Measurements from ENCODE around the gene TAC3. TPM values are rescaled to one million over a fixed set of nuclear protein-coding genes. Genes with fewer than 3 reads are reported as not detected.
"Not testable (repeated sequence)": the region's sequence is repeated elsewhere in the genome, so short reads cannot be mapped to it uniquely, and the experiment has no call there.

TAC3 gene
- total RNA-seq, 1 donor from 2014 or later, result 0.52 TPM

DNA sequence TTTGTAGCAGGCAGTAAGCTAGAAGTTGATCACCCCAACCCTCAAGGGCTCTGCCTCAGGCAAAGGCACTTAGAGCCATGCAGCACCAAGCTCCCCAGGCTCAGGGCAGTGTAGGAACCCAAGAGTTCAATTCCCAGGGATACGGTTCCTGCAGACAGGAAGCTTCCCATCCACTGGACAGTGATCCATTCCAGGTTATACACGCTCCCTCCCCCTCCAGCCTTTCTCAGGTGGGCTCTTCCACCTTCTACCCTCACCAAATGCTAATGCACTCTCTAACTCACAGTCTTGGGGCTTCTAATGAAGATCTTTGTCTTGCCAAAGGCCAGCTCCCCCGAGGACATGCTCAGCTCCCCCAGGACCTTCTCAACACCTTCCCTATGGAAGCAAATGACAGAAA is 20.9 kb upstream of the TAC3 start:
- no peak for DNase-seq (ENCODE audit: low spot score)

- no peak for DNase-seq (ENCODE audit: low spot score)
Measured at GRCh38 chr12:57033431-57033830, 17.1 kb upstream of the TAC3 start.

- DNase-seq (ENCODE audit: low spot score), result no peak
Measured at GRCh38 chr12:57031789-57032188, 15.5 kb upstream of the TAC3 start.

GRCh38 chr12:57031138-57031725 is 14.9 kb upstream of the TAC3 start:
- DNase-seq (ENCODE audit: low spot score), result no peak

DNA sequence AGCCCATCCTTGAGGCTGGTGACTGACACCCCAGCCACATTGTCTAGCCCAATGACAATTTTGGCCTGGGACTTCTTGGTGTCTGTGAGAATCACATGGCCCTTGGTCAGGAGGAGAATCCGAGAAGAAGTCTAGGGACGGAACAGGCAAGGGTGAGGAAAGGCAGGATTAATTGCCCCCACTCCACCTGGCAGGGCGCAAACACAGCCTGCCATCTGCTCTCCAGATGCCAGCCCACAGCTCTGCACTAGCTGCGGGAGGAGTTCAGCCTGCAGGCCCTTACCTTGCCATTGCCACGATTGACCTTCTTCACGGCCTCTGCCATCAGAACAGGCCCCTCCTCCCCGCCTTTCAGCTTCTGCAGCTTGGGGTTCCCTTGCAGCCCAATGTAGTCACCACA is 13.1 kb upstream of the TAC3 start:
- no peak for DNase-seq (ENCODE audit: low spot score)

DNA sequence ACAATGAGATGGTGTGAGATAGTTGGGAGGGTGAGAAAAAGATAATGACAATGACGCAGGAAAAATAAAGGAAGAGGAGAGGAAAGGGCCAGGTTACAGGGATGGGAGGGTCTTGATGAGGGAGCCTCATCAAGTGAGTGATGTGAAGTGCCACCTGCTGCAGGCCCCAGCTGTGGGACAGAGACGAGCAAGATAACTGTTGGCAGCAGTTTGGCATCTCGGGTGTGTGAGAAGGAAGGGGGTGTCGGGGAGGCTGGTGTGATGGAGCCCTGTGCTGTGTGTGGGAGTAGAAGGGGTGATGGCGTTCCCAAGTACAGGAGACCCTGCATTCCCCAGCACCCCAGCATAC is 11.4 kb upstream of the TAC3 start:
- DNase-seq (ENCODE audit: low spot score), result no peak

DNA sequence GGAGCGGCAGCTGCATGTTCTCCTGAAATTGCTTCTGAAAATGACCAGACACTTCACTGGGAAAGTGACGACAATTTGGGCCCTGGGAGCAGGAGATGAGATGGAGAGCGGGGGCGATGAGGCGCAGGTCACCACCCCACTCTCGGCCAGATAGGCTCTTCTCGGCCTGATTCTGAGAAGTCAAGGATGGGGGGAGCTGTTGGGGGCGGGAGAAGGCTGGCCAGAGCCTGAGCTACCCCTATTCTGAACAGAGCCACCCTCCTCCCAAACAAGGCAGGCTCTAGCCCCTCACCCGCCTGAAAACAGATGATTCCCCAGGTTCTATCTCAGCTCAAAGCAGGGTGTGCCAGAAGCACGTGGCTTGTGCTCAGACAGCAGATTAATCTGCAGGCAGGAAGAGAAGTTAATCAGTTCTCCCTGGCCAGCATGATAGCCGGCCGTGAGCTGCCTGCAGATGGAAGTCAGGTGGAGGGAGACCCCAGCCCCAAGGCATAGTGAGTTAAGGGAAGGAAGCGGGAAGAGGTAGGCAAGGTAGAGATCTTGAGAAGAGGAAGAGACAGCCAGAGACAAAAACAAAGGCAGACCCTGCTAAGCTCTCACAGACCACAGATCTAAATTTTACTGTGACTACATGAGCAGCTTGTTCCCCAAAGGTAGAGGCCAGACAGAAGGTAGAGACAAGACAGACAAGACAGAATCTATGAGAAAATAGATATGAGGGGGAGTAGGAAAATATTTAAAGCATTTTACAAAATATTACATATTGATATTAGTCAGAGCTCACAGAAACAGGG is 10.9 kb upstream of the TAC3 start:
- DNase-seq (ENCODE audit: low spot score), result no peak

GRCh38 chr12:57025196-57025595 is 8.9 kb upstream of the TAC3 start:
- no peak for DNase-seq (ENCODE audit: low spot score)

DNA sequence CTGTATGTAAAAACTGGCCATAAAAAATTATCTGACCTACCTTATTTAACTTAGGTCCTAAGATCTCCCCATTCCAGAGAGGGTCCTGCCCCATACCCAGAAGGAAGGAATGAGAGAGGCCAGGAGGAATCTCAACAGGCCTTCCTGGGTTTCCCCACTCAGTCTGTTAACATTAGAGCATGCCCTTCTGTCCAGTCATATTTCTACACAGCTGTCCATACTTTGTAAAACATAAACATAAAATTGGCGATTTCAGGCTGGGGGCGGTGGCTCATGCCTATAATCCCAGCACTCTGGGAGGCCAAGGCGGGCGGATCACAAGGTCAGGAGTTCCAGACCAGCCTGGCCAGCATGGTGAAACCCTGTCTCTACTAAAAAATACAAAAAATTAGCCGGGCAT is 6.0 kb upstream of the TAC3 start:
- DNase-seq (ENCODE audit: low spot score), result not testable (repeated sequence)

GRCh38 chr12:57019983-57020719 is 3.8 kb upstream of the TAC3 start:
- DNase-seq (ENCODE audit: low spot score), result no peak

DNA sequence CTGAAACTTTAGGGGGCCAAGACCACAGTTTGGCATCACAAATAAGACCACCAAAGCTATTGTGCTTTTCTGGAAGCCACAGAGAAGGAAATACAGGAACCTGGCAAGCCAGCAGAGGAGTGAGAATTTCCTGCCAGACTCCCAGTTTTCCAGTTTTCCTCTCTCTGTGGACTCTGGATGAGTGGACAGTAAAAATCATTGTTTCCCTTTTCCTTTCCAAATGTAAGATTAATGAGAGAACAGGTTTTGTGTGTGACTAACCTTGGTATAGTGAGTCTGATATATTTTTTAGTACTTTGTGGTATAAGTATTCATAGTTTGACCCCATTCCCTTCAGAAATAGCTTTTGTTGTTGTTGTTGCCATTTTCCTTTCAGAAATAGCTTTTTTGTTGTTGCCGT is 2.6 kb upstream of the TAC3 start:
- no peak for DNase-seq (ENCODE audit: low spot score)

GRCh38 chr12:57018353-57018752 is 2.0 kb upstream of the TAC3 start:
- not testable (repeated sequence) for DNase-seq (ENCODE audit: low spot score)

- DNase-seq (ENCODE audit: low spot score), result no peak
Measured at GRCh38 chr12:57012600-57013465, 3.5 kb downstream of the TAC3 start.

DNA sequence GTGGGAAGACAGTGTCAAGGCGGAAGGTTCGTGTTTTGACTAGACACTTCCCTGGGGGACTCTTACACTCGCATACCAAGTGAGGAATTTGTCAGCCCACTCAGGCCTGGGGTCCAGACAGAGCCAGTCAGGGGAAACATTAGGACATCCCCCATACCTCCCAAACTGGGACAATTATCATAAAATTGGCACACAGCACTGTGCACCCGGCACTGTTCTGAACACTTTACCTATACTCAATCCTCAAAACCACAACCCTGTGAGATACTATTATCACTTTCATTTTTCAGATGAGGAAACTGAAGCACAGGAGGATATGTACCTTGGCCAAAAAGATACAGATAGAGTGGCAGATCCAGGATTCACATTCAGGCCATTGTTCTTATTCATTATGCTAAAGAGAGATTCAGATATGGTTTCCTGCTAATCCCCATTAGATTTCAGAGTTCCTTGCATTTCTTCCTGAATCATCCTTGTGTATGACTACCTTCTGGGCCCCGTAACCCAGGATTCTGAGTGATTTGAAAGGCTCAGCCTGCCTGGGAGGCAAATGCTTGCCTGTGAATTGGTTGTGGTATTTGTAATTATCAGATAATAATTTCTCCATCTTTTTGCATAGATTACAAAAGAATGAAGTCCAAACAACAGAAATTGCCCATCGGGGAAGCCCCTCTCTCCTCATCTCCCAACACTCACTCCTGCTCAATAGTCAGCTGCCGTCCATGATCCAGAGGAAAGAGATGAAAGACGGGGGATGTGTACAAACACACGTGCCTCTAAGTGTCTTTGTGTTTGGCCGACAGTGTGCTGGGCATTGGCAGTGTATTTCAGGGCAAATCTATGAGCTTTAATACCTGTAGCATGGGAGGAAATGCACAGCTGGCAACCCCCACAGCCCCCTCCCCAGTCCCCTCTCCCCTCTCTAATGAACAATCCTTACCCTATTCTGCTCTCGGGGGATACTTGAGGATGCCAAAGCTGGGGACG is 4.6 kb downstream of the TAC3 start:
- DNase-seq (ENCODE audit: low spot score), result no peak

DNA sequence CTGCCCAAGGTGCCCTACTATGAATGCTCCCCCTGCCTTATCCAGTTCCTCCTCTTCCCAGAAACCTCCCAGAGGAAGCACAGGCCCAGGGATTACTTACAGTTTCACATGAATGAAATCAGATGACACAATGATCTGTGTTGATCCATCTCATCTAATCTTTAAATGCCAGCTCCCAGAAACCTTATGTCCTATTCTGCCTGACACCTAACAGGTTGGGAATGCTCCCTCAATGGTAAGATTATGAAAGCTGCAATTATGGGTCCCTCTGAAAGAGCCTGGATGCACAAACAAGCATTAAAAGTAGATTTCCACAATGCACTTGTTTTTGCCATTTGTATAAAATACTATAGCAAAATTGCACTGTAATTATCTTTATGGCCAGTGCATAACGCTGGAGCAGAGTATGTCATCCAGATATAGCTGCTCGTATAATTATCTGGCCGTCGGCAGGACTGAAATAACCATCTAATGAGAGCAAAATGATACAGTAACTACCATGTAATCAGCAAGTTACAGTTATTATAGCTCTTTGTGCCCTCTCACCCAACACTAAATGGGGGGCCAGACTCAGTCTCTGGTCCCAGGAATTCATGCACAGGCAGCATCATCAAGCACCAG is 5.6 kb downstream of the TAC3 start:
- DNase-seq (ENCODE audit: low spot score), result no peak

DNA sequence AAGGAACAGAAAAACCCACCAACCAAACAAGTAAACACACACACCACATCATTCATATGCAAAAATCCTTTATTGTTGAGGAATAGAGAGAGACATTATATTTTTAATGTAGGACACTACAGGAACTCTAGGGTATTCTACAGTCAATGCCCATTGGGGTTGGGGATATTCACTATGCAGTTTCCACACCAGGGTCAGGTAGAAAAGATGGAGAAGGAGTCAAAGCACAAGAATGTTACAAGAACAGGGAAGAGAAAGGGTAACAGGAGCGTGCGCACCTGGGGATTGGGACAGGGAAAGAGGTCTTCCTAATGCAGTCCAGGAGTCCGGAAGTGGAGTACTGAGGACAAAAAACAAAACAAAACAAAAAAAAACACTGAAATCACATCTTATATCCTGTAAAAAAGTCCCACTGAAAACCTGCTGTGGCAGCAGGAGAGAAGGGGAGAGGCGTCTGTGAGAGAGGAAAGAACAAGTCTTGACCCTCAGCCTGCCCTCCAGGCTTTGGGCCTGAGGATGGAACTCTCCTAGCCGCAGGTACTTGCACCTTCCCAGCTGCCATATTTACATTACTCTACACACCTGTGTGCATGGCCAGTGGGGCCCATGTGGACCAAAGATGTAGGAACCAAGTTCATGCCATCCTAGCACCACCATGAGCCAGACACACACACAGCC is 6.2 kb downstream of the TAC3 start:
- no peak for DNase-seq (ENCODE audit: low spot score)

DNA sequence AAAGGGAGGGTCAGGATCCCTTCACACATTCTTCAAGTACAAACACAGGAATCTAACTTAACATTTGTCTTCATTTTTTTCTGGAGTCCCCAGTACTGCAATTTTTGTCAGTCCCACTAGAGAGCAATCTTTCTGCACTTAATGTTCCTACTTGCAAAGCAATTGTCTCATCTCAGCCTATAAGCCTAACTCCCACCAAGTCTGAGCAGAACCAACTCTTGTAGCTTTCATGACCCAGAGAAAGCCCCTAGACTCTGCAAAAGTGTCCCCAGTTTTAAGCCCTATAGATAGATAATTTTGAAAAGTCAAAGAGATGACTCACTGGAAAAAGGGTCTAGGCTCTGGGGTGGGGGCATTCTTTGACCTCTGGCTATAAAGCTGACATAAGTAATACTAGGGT is 8.2 kb downstream of the TAC3 start:
- DNase-seq (ENCODE audit: low spot score), result no peak

GRCh38 chr12:57006809-57007475 is 9.4 kb downstream of the TAC3 start:
- no peak for DNase-seq (ENCODE audit: low spot score)

Data from mucosa of gallbladder (tissue), 1 donor.